Neutrophil (primary cell): ENCODE results near the gene SORD.
A peak's percentile ranks its signal among the peaks of the same experiment; 100 is the strongest.
"Not testable (repeated sequence)": the region's sequence is repeated elsewhere in the genome, so short reads cannot be mapped to it uniquely, and the experiment has no call there.

Experiments
- H3K27ac ChIP-seq: fragments of 200-600 bp; sonication (generic); 2 replicates; pipeline ENCODE4 v1.5.1; 2016; ENCODE audit warnings: mild to moderate bottlenecking, moderate library complexity
- H3K27me3 ChIP-seq: fragments of 200-600 bp; sonication (generic); 2 replicates; pipeline ENCODE4 v1.6.0; 2016; ENCODE audit warnings: mild to moderate bottlenecking
- H3K36me3 ChIP-seq: fragments of 200-600 bp; sonication (generic); 2 replicates; pipeline ENCODE4 v1.5.1; 2017
- H3K4me1 ChIP-seq, 2 experiments: fragments of 200-600 bp in 1 of 2; sonication (generic) in 1 of 2; 1 replicate in 1 of 2; 2 replicates in 1 of 2; pipeline versions ENCODE4 v1.5.1 to v1.6.1; 2013 to 2016; ENCODE audit warnings: low read depth in 1 of 2, low read length in 1 of 2, mild to moderate bottlenecking in 1 of 2, moderate library complexity in 1 of 2; ENCODE audit not compliant: control insufficient read depth in 1 of 2, insufficient read depth in 1 of 2
- H3K4me3 ChIP-seq, 2 experiments: fragments of 200-600 bp in 1 of 2; sonication (generic) in 1 of 2; 1 replicate in 1 of 2; 2 replicates in 1 of 2; pipeline ENCODE4 v1.5.1; 2013 to 2016; ENCODE audit warnings: low read depth in 1 of 2, low read length in 1 of 2, mild to moderate bottlenecking in 1 of 2, moderate library complexity in 1 of 2
- H3K9me3 ChIP-seq: fragments of 200-600 bp; sonication (generic); 2 replicates; pipeline ENCODE4 v1.5.1; 2016
- TF ChIP-seq, protein P1 (sequence below): fragments of 200-600 bp; sonication (generic); IDR thresholded peaks from 2 replicates; pipeline ENCODE4 v1.5.1; 2016; ENCODE audit warnings: antibody characterized with exemption

The SORD gene

GRCh38 chr15:45021348-45021747 is 1.6 kb upstream of the SORD start:
- peaks cover 17 to 19% of the 10 kb centered on the region in 2 experiments for H3K4me1 ChIP-seq
- H3K9me3 ChIP-seq, result no peaks in the 10 kb centered on the region
- H3K27ac ChIP-seq, result no peak overlapping the region
- no peak overlapping the region for H3K4me3 ChIP-seq
- TF ChIP-seq, protein P1, sequence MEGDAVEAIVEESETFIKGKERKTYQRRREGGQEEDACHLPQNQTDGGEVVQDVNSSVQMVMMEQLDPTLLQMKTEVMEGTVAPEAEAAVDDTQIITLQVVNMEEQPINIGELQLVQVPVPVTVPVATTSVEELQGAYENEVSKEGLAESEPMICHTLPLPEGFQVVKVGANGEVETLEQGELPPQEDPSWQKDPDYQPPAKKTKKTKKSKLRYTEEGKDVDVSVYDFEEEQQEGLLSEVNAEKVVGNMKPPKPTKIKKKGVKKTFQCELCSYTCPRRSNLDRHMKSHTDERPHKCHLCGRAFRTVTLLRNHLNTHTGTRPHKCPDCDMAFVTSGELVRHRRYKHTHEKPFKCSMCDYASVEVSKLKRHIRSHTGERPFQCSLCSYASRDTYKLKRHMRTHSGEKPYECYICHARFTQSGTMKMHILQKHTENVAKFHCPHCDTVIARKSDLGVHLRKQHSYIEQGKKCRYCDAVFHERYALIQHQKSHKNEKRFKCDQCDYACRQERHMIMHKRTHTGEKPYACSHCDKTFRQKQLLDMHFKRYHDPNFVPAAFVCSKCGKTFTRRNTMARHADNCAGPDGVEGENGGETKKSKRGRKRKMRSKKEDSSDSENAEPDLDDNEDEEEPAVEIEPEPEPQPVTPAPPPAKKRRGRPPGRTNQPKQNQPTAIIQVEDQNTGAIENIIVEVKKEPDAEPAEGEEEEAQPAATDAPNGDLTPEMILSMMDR, result no peak
- H3K27me3 ChIP-seq, result peaks cover 42% of the 10 kb centered on the region
- no peaks in the 10 kb centered on the region for H3K36me3 ChIP-seq

DNA sequence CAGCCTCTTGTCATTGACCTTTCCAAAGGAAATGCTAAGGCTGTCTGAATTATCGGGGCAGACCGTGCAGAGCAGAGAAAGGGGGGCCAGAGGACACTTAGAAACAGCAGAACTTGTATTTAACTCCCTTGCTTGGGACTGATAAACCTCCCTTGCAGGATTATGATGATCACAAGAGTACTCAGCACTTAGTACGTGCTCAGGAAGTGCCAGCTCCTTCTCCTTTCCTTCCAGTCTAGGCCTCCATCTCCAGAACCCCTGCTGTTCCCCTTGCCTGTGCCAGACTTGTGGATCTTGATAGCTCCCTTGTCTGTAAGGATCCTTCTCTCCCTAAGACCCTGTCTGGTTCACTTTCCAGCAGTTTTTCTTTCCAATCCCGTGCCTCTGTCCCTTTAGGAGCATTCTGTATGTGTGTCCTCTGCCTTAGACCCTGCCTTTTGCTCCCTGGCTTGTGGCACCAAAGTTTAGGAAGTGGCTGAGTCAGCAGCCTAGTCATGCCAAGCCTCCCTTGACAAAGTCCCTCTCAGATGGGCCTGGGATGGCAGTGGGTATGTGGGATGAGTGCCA is 747 bp downstream of the SORD start:
- H3K36me3 ChIP-seq, result no peaks in the 10 kb centered on the region
- peaks cover 34% of the 10 kb centered on the region for H3K27me3 ChIP-seq
- TF ChIP-seq, protein P1, result no peak
- H3K27ac ChIP-seq, result peak overlapping the region; percentile 50
- peak overlapping the region; percentile 89 to 94 for H3K4me3 ChIP-seq
- H3K9me3 ChIP-seq, result no peaks in the 10 kb centered on the region
- peaks cover 17 to 19% of the 10 kb centered on the region in 2 experiments for H3K4me1 ChIP-seq

GRCh38 chr15:45024649-45025048 is 1.7 kb downstream of the SORD start:
- not testable (repeated sequence) for H3K27ac ChIP-seq, H3K9me3 ChIP-seq, H3K4me3 ChIP-seq, H3K36me3 ChIP-seq
- Histone ChIP-seq H3K27me3 (peaks cover 29% of the 10 kb centered on the region), H3K4me1 (peaks cover 17 to 19% of the 10 kb centered on the region in 2 experiments)

GRCh38 chr15:45025627-45026026 is 2.6 kb downstream of the SORD start:
- H3K27ac ChIP-seq, H3K36me3 ChIP-seq, H3K4me3 ChIP-seq, H3K9me3 ChIP-seq: not testable (repeated sequence)
- Histone ChIP-seq H3K4me1 (peaks cover 17 to 19% of the 10 kb centered on the region in 2 experiments), H3K27me3 (peaks cover 20% of the 10 kb centered on the region)

GRCh38 chr15:45026651-45027190 is 3.7 kb downstream of the SORD start:
- Histone ChIP-seq H3K4me3 (no peak overlapping the region), H3K9me3 (no peaks in the 10 kb centered on the region), H3K4me1 (peaks cover 17 to 19% of the 10 kb centered on the region in 2 experiments), H3K27me3 (peaks cover 9% of the 10 kb centered on the region), H3K27ac (no peak overlapping the region), H3K36me3 (no peaks in the 10 kb centered on the region)
- TF ChIP-seq, protein P1, result no peak

DNA sequence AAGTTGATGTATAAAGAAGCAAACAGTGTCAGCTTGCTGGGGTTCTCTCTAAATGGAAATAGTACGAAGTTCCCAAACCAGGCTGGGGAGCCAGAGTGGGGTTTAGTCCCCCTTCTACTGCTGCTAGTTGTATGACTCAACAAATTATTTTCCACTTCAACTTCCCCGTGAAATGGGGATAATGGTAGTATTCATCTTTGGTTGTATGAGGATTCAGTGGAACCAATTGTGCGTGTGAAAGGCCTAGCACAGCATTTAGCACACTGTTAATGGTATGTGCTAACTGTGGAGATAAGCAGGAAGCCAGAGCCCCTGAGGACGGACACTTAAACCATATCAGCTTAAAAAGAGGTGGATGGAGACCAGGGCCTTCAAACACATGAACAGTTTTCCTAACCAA is 4.2 kb downstream of the SORD start:
- TF ChIP-seq, protein P1, result no peak
- H3K27ac ChIP-seq, result no peak overlapping the region
- H3K4me3 ChIP-seq, result no peak overlapping the region

More for the DNA sequence above, 4.2 kb downstream of the SORD start:
- Histone ChIP-seq H3K9me3 (no peaks in the 10 kb centered on the region), H3K4me1 (peaks cover 16 to 18% of the 10 kb centered on the region in 2 experiments), H3K27me3 (peaks cover 4% of the 10 kb centered on the region), H3K36me3 (no peaks in the 10 kb centered on the region)
